SKM-1 (cell line): Measurements from ENCODE around the gene CDC42.
"Not testable (repeated sequence)": the region's sequence is repeated elsewhere in the genome, so short reads cannot be mapped to it uniquely, and the experiment has no call there.

Experiments used
- DNase-seq: peaks from one replicate; lab custom pipeline; 2025; ENCODE audit not compliant: unreplicated experiment; lab: John Stamatoyannopoulos, UW

The CDC42 gene

DNA sequence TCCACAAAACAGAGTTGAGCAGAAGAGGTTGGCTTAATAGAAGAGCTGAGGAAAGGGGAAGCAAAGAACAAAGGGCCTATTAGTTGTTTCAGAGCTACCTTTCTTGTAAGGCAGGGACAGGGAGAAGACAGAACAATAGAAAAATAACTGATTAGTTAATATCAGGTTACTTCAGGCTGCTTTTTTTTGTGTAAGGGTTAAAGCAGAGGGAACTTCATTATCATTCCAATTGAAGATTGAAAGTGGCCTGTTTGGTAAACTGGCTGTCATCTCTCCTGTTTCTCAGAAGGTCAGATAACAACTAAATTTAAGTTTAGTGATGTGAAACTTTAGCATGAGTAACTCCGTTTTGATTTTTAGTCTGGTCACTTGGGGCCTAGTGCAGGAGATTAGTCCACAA, 22.3 kb downstream of the CDC42 start:
- DNase-seq: no peak

DNA sequence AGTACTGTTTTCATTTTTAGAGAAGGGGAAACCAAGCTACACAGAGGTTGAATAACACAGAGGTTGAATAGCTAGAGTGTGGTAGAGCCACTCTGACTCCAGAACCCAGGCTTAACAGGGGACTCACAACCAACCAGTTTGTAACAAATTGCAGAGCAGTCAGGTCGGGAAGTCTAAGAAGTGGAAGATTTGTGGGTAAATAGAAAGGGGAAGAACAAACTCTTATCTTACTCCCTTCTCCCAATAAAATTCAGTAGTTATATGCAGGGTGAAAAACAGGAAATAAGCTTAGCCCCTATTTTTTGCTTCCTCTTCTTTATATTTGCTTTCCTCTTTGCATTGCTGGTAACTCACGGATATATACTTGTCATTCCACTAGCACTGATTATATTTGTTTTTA, 23.2 kb downstream of the CDC42 start:
- DNase-seq: peak; percentile 37

DNA sequence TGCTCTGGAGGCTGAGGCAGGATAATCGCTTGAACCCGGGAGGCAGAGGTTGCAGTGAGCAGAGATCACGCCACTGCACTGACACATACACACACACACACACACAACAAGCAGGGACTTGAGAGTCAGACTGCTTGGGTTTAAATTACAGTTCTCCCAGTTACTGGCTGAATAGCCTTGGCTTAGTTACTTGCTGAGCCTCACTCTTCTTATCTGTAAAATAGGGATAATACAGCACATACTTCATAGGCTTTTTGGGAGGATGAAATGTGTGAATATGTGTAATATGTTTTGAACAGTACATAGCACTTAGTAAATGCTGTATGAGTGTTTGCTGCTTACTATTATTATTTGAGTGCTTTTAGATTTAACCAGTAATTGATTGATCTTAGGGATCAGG, 23.8 kb downstream of the CDC42 start:
- no peak for DNase-seq

DNA sequence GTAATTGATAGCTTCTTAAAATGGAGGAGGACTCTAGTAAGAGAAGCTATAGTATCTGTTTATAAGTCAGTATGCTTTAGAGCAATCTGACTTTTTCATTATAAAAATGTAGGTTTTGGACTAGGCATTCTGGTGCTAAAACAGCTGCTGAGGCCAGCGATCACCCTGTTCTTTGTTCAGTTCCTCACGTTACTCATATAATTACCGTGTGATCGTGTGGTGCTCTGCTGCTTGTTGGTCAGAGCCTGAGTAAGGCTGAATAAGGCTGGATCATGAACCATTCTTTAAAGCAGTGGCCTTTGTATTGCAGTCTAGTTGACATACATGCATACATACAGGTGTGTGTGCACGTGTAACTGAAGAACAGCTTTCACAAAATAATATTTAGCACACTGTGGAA, 25.2 kb downstream of the CDC42 start:
- DNase-seq: no peak

DNA sequence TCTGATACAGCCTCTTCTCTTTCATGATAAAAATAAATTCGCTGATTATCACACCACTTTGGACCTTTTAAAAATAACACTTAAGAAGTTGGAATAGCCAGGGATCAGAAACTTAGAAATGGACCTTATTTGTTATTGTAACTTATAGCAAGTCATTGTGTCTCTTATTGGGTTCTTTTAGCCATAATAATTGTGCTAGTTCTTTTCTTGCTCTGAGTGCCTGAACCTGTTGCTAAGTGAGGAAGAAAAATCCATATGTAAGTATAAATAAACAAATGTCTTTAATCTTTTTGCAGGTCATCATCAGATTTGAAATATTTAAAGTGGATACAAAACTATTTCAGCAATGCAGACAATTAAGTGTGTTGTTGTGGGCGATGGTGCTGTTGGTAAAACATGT, 25.6 kb downstream of the CDC42 start:
- no peak for DNase-seq

DNA sequence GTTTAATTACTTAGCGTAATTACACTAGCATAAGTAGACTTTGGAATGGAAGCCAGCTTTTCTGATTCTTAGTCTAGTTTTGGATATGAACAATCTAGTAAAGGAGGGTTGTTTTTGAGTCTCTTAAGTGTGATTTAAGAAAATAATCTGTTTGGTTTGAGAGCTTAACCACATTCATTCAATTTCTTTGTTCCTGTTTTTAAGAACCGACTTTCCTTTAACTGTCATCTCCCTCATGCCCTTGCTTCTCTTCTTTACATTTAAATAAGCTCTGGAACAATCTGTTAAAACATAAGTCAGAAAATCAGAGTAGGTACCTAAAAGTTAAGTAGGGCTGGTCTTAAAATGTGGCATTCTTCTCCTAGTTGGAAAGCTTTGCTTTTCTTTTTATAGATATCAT, 27.7 kb downstream of the CDC42 start:
- peak; percentile 10 for DNase-seq

DNA sequence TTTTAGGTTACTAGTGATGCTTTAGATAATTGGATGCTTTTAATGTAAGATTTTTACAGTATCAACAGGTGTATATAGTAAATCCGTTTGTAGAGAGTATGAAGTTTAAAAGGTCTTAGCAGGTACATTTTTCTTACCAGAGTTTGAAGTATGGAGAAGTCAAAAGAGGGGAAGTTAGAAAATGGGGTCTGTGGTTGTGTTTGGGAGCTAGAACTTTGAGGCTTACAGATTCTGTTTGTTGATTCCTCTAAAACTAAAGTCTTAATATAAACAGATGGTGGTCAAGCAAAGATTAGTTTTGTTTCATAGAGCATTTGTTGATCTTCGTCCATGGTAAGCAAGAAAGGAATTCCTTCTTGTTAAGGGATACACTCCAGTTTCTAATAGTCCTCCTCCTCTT, 35.8 kb downstream of the CDC42 start:
- no peak for DNase-seq

DNA sequence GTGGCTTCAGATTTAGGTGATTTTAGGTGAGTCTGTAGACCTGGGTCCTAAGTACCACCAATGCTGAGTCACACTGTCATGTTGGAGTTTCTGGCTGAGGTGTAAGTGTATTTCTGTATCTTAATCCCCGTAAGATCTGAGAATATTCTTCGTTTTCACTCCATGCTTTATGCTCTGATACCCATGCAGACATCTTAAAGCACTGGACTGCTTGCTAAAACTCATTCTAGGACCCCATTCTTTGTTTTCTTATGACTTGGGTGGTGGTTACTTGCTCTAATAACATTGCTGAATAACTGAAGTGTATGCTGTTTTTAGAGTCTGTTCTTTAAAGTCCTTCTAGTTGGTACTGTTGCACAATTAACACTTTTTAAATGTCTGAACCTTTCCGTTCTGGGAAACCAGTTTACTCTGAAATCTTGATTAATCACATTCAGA, 36.6 kb downstream of the CDC42 start:
- DNase-seq: no peak

DNA sequence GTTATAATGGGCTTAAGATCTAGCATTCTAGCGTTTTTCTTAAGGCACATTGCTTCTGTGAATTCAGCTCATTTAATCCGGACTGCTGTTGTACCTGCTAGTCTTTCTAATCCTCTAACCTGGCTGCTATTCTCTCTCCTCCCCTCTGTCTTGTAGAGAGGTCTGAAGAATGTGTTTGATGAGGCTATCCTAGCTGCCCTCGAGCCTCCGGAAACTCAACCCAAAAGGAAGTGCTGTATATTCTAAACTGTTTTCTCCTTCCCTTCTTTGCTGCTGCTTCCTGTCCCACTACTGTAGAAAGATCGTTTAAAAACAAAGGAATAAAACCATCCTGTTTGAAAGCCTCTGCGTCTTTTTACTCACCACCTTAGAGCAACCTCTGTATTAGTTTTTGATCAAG, 37.3 kb downstream of the CDC42 start:
- DNase-seq: no peak

DNA sequence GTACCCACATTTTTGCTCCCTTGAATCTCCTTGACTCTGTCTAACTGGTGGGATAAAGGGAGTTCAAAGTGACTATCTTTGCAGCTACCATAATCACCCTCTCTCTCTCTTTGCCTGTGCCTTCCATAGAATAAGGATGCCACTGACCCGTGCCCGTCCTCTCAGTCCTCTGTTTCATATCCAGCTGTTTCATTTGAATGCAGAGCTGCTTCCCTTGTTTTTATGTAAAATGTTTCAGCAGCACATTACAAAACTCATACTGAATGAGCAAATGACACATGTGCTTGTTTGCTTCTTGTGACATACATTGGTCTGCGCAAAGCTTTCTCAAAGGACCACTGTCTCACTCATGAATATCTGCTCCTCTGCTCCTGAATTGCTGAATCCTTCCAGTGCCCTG, 38.4 kb downstream of the CDC42 start:
- DNase-seq: no peak

DNA sequence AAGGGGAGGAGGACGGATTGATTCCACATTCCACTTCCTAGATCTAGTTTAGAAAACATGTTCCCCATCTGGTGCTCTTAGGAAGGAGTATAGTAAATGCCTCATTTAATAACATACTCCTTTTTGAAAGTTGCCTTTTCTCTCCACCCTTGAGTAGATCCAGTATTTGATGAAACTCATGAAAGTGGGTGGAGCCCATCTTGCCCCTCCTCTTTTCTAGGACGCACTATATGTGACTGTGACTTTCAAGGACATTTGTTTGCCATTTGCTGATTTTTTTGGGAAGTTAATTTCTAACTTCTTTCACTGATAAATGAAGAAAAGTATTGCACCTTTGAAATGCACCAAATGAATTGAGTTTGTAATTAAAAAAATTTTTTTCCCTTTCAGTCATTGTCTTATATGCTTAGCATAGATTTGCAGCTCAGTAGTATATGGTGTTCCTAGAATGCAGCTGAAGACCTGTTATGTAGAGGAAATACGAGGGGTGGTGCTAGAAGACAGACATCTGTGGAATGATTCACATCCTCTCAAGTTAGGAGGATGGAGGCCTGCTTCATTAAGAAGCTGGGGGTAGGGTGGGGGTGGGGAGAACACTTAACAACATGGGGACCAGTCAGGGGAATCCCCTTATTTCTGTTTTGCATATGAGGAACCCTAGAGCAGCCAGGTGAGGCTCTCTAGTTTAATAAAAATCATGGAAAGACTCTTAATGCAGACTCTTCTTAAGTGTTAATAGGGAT, 39.7 kb downstream of the CDC42 start:
- not testable (repeated sequence) for DNase-seq

DNA sequence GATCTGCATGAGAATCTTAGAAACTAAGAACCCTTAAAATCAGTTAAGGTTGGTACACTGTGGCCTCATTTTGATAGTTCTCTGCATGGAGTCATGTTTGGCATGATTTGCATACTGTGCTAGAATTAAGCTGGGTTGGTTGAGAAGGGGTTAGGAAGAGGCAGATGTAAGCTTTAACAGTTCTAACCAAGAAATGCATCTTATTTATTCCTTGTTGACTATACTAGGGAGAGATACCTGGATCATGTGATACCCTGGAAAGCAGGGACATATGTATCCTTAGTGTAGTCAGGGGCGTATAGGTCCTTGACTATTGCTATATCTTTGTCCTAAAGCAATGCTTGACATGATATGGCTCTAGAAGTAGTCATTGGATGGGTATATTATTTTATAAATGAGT, 41.0 kb downstream of the CDC42 start:
- no peak for DNase-seq

DNA sequence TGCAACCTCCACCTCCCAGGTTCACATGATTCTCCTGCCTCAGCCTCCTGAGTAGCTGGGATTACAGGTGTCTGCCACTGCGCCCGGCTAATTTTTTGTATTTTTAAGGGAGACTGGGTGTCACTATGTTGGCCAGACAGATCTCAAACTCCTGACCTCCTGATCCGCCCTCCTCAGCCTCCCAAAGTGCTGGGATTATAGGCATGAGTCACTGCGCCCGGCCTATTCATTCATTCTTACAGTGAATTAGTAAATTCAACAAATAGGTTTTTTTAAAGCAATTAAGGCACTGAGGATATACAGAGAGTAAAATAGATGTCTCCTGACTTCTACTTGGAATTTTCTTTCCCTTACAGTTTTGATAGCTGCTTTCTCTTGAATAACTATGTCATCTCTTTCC, 43.5 kb downstream of the CDC42 start:
- no peak for DNase-seq

DNA sequence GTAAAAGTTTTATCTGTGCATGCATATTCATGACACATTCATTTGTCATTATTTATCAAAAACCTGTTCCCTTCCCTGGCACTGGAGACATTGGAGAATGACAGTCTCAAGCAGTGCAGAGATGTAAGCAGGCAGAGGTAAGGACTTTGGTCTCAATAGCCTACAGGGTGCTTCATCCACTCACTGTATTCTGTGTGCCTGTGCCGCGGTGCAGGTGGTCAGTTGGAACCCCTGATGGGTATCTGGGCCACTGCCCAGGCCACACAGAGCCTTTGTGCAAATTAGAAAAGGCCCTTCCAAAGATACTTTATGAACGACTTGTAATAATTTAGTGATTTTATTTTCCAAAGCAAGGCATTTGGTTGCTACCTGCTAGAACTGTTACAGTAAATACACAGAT, 44.0 kb downstream of the CDC42 start:
- DNase-seq: no peak

DNA sequence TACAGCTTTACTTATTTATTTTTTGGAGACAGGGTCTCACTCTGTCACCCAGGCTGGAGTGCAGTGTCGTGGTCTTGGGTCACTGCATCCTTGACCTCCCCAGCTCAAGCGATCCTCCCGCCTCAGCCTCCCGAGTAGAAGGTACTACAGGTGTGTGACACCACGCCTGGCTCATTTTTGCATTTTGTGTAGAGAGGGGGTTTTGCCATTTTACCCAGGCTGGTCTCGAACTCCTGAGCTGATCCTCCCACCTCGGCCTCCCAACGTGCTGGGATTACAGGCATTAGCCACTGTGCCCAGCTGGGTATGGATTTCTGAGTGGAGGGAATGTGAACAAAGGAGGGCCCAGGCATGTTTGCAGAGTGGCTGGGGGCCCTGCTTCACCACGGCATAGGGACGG, 46.2 kb downstream of the CDC42 start:
- no peak for DNase-seq

DNA sequence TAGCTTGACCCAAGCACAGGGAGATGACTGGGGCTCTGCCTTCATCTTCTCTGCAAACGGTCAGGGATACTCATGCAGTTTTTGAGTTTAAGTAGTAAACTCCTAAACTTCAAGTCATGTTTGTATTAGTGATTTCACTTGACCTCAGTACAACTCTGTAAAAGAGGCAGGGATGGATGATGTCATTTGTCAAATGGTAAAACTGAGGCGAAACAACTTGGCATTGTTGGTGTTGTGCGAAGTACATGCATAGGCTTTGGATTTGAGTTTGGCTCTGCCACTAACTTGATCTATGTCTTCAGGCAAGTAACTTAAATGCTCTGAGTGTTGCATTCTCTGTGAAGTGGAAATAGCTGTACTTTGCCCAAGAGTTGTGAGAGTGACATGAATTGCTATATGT, 47.7 kb downstream of the CDC42 start:
- DNase-seq: no peak

DNA sequence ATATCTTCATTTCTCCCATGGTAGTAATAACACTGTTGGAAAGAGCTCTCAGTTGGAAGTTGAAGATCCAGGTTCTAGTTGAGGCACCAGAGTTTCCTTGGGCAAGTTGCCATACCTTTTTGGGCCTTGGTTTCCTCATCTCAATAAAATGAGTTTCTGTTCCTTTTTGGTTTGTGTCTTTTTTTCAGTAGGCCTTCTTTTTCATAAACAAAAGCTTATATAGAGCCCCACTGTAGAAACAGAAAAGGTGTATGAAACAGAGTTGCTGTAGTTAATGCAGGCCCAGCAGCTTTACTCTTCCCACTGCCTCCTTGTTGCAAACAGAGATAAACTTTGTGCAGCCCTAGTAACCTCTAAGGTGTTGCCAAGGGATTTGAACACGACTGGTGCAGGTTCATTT, 48.7 kb downstream of the CDC42 start:
- no peak for DNase-seq

DNA sequence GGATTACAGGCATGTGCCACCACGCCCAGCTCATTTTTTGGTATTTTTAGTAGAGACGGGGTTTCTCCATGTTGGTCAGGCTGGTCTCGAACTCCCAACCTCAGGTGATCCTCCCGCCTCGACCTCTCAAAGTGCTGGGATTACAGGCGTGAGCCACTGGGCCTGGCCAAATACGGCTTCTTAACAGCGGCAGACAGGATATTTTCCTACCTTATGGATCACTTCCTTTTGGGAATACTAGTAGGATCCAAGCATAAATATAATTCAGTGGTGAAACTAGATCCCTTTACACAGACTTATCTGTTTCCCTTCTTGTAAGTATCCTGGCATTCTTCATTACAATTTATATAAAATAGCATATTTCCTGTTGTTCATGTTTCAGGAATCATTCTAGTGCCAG, 49.5 kb downstream of the CDC42 start:
- no peak for DNase-seq

DNA sequence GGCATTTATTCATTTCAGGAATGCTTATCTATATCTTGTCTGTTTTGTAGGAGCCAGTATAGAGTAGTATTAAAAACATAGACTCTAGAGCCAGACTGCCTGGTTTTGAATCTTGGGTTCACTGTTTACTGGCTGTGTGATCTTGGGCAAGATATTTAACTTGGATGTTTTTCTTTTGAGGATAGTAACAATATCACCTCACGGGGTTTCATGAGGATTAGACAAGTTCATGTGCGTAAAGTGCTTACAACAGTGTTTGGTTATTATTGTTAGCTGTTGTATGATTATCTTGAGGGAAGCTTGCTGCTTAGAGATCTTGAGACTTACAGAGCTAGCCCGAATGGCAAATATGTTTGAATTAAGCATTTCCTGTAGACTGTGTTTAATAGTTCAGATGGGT, 50.2 kb downstream of the CDC42 start:
- DNase-seq: no peak

DNA sequence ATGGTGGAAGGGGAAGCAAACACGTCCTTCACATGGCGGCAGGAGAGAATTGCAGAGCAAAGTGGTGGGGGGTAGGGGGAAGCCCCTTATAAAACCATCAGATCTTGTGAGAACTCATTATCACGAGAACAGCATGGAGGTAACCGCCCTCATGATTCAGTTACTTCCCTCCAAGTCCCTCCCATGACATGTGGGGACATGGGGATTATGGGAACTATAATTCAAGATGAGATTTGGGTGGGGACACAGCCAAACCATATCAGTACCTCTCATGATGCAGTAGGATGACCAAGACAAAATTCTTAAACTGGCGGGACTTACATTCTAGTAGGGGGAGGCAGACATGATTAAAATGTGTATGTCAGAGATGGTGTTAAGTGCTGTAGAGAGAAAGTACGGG, 51.6 kb downstream of the CDC42 start:
- no peak for DNase-seq

DNA sequence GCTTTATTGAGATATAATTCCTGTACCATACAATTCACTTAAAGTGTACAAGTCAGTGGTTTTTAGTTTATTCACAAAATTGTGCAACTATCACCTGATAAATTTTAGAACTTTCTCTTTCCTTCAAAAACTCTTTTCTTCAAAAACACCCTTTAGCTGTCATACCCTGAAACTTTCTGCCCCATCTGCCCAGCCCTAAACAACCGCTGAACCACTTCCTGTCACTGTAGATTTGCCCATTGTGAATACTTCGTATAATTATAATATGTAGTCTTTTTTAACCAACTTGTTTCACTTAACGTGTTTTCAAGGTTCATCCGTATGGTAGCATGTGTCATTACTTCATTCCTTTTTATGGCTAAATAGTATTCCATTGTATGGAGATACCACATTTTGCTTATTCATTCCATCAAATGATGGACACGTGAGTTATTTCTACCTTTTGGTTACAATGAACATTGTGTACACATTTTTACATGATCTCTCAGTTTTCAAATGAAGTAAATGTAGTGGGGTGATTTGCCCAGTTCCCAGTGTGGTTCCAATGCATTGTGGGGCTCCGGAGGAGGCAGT, 52.4 kb downstream of the CDC42 start:
- no peak for DNase-seq

DNA sequence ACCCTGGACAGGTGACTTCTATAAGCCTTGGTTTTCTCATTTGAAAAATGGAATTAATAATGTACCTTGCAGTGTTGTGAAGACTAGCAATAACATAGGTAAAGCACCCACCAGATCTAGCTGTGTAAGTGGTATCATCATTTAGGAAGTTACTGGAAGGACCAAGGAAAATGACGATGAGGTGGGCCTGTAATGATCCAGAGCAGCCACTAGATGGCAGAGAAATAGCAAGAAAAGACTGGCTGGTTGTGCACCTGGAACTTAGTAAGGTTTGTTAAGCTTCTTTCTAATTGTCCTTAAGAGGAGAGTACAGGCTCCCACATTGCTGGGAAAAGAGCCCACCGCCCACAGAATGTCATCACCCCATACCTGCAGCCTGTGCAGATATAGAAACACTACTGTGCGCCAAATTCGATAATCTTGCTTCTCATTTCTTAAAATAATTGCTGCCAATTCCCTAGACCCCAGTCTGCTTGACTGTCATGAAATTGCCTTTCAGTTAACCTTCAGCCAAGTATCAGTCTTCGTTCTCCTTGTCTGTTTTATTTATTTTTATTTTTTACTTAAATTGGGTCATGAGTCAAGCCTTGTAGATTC, 53.2 kb downstream of the CDC42 start:
- peak; percentile 21 for DNase-seq

DNA sequence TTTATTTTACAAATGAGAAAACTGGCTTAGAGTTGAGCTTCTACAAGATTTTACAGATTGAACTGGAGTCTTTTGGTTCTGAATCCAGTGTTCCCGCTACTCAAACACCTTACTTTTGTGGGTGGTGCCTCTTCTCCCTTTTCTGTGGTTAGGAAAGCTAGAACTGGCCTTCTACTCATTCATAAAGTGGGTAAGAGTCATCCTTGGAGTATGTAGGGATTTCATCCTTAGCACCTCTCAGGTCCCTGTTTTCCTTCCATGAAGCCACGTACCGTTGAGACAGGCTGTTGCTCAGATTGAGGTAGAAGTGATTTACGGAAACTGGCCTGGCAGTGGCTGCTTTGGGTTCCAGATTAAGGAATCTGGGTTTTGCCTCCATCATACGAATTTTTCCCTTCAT, 54.6 kb downstream of the CDC42 start:
- DNase-seq: no peak
